Vagina (tissue), 2 donors: Measurements from ENCODE around the gene CEP152.

Experiments
- CTCF ChIP-seq, 3 experiments: fragments of 450-650 bp in 2 of 3; fragments of 200-600 bp in 1 of 3; sonication (generic) in 1 of 3; IDR thresholded peaks; one replicate each; pipeline ENCODE4 v1.5.1; 2017 to 2019; ENCODE audit warnings: antibody characterized with exemption in 3 of 3, mild to moderate bottlenecking in 2 of 3, moderate library complexity in 2 of 3
- POLR2AphosphoS5 ChIP-seq, 2 donors: sonication (generic); formaldehyde crosslinking; IDR thresholded peaks; one replicate each; pipeline ENCODE4 v1.9.0; 2017; ENCODE audit warnings: antibody characterized with exemption in 2 of 2, mild to moderate bottlenecking in 2 of 2, low read depth in 1 of 2; ENCODE audit not compliant: insufficient read depth in 1 of 2

DNA sequence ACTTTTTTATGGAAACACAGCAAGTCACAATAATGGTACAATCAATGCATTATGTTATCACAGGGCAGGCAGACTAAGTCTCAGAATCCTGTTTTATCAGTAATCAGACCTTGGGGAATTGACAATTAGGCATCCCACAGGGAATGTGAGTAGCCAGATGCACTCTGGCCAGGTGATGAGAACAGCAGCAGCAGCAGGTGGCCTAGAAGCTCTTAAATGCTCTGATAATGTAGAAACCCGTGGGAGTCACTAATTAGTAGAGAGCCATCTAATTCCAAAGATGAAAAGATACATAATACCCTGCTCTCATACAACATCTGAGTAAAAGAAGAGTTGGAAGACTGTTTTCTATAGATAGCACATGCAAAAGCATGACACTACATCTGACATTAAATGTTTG lies 12.6 kb downstream of the CEP152 start:
- TF ChIP-seq CTCF (IDR thresholded peaks at IDR 0.05) (no peak), POLR2AphosphoS5 (IDR thresholded peaks at IDR 0.05; ENCODE audit: insufficient read depth in 1 of 2, low read depth in 1 of 2) (no peak)
